SK-N-SH treated with all-trans-retinoic acid at 6 μM for 48 hours (cell line): ENCODE measurements around the gene SMIM41.

ENCODE experiments used
- ATAC-seq: fragments of 200-7000 bp; cut with Tn5 transposase; 3 replicates; pipeline ENCODE4 v1.9.1; 2020; ENCODE audit warnings: mild to moderate bottlenecking, moderate library complexity
- ARNTL ChIP-seq: fragments of 450-650 bp; formaldehyde crosslinking; IDR thresholded peaks from 2 replicates; pipeline ENCODE4 v1.5.0; 2020; ENCODE audit warnings: low read depth, mild to moderate bottlenecking, moderate library complexity, borderline replicate concordance
- BACH2 ChIP-seq: fragments of 250-450 bp; sonication (Bioruptor Pico); IDR thresholded peaks from 2 replicates; pipeline ENCODE4 v1.9.0; 2021; ENCODE audit warnings: mild to moderate bottlenecking, borderline replicate concordance
- CSDC2 ChIP-seq: fragments of 250-450 bp; sonication (Bioruptor Pico); IDR thresholded peaks from 2 replicates; pipeline ENCODE4 v1.5.0; 2020; ENCODE audit warnings: mild to moderate bottlenecking, moderate library complexity
- CSRNP3 ChIP-seq: fragments of 250-450 bp; sonication (Bioruptor Pico); IDR thresholded peaks from 2 replicates; pipeline ENCODE4 v1.5.1; 2021; ENCODE audit warnings: mild to moderate bottlenecking, moderate library complexity
- ESRRG ChIP-seq: fragments of 250-450 bp; sonication (Bioruptor Pico); IDR thresholded peaks from 2 replicates; pipeline ENCODE4 v1.6.1; 2021; ENCODE audit warnings: mild to moderate bottlenecking
- GLIS3 ChIP-seq: fragments of 250-450 bp; sonication (Bioruptor Pico); IDR thresholded peaks from 2 replicates; pipeline ENCODE4 v1.5.0; 2020; ENCODE audit warnings: mild to moderate bottlenecking, moderate library complexity
- OSR1 ChIP-seq: fragments of 250-450 bp; sonication (Bioruptor Pico); IDR thresholded peaks from 2 replicates; pipeline ENCODE4 v1.8.0; 2022; ENCODE audit warnings: moderate library complexity, mild to moderate bottlenecking, inconsistent platforms
- PATZ1 ChIP-seq: fragments of 250-450 bp; sonication (Bioruptor Pico); IDR thresholded peaks from 2 replicates; pipeline ENCODE4 v1.8.0; 2020; ENCODE audit warnings: mild to moderate bottlenecking, moderate library complexity, borderline replicate concordance
- PPARA ChIP-seq: fragments of 250-450 bp; sonication (Bioruptor Pico); IDR thresholded peaks from 2 replicates; pipeline ENCODE4 v1.5.0; 2020; ENCODE audit warnings: mild to moderate bottlenecking, borderline replicate concordance
- RARB ChIP-seq: fragments of 250-450 bp; sonication (Bioruptor Pico); IDR thresholded peaks from 2 replicates; pipeline ENCODE4 v1.8.0; 2021; ENCODE audit warnings: mild to moderate bottlenecking, moderate library complexity
- SNAI2 ChIP-seq: fragments of 250-450 bp; sonication (Bioruptor Pico); IDR thresholded peaks from 2 replicates; pipeline ENCODE4 v1.5.0; 2020; ENCODE audit warnings: mild to moderate bottlenecking, moderate library complexity
- TCF4 ChIP-seq: fragments of 250-450 bp; sonication (Bioruptor Pico); IDR thresholded peaks from 2 replicates; pipeline ENCODE4 v1.8.0; 2021; ENCODE audit warnings: mild to moderate bottlenecking, moderate library complexity, borderline replicate concordance
- TOX ChIP-seq: fragments of 250-450 bp; sonication (Bioruptor Pico); IDR thresholded peaks from 2 replicates; pipeline ENCODE4 v1.8.0; 2021; ENCODE audit warnings: mild to moderate bottlenecking, moderate library complexity, borderline replicate concordance
- TSHZ2 ChIP-seq: fragments of 250-450 bp; sonication (Bioruptor Pico); IDR thresholded peaks from 2 replicates; pipeline ENCODE4 v1.5.0; 2020; ENCODE audit warnings: mild to moderate bottlenecking, moderate library complexity
- ZC3H10 ChIP-seq: fragments of 250-450 bp; sonication (Bioruptor Pico); IDR thresholded peaks from 2 replicates; pipeline ENCODE4 v1.5.1; 2021; ENCODE audit warnings: mild to moderate bottlenecking, moderate library complexity
- ZFP3 ChIP-seq: fragments of 250-450 bp; sonication (Bioruptor Pico); IDR thresholded peaks from 2 replicates; pipeline ENCODE4 v1.5.0; 2020; ENCODE audit warnings: mild to moderate bottlenecking, moderate library complexity
- ZFP30 ChIP-seq: fragments of 450-650 bp; formaldehyde crosslinking; IDR thresholded peaks from 2 replicates; pipeline ENCODE4 v1.5.0; 2022; ENCODE audit warnings: mild to moderate bottlenecking, moderate library complexity
- ZNF565 ChIP-seq: fragments of 450-650 bp; formaldehyde crosslinking; conservative IDR thresholded peaks from 2 replicates; pipeline ENCODE4 v1.5.0; 2020; ENCODE audit warnings: low read depth, mild to moderate bottlenecking, moderate library complexity
- ZNF70 ChIP-seq: fragments of 450-650 bp; formaldehyde crosslinking; IDR thresholded peaks from 2 replicates; pipeline ENCODE4 v1.5.0; 2020; ENCODE audit warnings: mild to moderate bottlenecking, moderate library complexity
- ZNF8 ChIP-seq: fragments of 450-650 bp; formaldehyde crosslinking; IDR thresholded peaks from 2 replicates; pipeline ENCODE4 v1.5.0; 2020; ENCODE audit warnings: mild to moderate bottlenecking, moderate library complexity
- TF ChIP-seq, protein P1 (sequence below): fragments of 250-450 bp; sonication (Bioruptor Pico); IDR thresholded peaks from 2 replicates; pipeline ENCODE4 v1.8.0; 2021; ENCODE audit warnings: low read depth, mild to moderate bottlenecking, moderate library complexity, borderline replicate concordance
- TF ChIP-seq, protein P2 (sequence below): fragments of 250-450 bp; sonication (Bioruptor Pico); IDR thresholded peaks from 2 replicates; pipeline ENCODE4 v1.5.1; 2020; ENCODE audit warnings: low read depth, mild to moderate bottlenecking, moderate library complexity

Gene SMIM41

DNA sequence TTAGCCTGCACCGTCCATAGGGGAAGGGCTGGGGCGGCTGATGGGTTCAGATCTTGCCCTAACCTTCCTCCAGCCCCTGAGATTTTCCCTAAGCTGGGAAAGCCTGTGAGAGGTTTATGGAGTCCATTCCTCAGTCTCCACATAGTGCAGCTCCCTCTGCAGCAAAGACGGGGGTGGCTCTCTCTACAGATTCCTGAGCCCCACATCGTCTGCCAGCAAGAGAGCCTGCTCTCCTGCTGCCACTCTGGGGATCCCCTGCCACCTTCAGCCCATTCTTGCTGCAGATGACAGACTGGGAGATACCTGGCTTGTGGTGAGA, 3.1 kb downstream of the SMIM41 start (continued):
- TF ChIP-seq, protein P1, sequence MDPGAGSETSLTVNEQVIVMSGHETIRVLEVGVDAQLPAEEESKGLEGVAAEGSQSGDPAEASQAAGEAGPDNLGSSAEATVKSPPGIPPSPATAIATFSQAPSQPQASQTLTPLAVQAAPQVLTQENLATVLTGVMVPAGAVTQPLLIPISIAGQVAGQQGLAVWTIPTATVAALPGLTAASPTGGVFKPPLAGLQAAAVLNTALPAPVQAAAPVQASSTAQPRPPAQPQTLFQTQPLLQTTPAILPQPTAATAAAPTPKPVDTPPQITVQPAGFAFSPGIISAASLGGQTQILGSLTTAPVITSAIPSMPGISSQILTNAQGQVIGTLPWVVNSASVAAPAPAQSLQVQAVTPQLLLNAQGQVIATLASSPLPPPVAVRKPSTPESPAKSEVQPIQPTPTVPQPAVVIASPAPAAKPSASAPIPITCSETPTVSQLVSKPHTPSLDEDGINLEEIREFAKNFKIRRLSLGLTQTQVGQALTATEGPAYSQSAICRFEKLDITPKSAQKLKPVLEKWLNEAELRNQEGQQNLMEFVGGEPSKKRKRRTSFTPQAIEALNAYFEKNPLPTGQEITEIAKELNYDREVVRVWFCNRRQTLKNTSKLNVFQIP (CRISPR knock-in tag), result no peak
- TF ChIP-seq ESRRG (CRISPR knock-in tag) (no peak), ARNTL (CRISPR knock-in tag) (no peak), TCF4 (CRISPR knock-in tag) (no peak), TOX (CRISPR knock-in tag) (no peak), PATZ1 (CRISPR knock-in tag) (no peak), RARB (CRISPR knock-in tag) (no peak), ZFP30 (CRISPR knock-in tag) (no peak)
- TF ChIP-seq, protein P2, sequence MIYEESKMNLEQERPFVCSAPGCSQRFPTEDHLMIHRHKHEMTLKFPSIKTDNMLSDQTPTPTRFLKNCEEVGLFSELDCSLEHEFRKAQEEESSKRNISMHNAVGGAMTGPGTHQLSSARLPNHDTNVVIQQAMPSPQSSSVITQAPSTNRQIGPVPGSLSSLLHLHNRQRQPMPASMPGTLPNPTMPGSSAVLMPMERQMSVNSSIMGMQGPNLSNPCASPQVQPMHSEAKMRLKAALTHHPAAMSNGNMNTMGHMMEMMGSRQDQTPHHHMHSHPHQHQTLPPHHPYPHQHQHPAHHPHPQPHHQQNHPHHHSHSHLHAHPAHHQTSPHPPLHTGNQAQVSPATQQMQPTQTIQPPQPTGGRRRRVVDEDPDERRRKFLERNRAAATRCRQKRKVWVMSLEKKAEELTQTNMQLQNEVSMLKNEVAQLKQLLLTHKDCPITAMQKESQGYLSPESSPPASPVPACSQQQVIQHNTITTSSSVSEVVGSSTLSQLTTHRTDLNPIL (CRISPR knock-in tag), result no peak

DNA sequence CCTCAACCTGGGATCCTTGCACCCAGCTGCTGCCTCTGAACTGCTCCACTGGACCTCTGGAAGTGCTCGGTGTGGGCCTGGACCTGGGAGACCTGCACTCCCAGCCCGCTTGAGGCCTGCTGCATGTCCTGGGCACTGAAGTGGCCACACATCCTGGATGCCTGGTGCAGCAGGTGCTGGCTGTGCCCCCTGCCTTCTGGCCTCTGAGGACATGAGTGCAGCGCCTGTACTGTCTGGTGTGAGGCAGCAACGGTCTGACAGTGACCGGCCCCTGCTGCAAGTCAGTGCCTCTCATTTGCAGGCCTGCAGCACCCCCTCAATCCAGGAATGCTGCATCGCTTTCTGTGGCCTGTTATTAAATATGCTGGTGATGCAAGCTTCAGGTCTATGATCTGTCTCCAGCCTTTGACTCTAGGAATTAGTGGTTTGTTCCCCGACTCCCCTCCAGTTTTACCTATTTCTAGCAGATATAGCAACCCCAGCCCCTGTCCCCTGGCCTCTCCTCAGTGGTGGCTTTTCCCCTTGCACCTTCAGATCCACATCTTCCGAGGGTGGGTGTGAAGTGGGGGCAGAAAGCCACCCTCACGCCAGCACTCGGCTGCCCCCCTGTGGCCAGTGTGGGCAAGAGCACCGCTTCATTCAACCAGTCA, 3.6 kb downstream of the SMIM41 start:
- ATAC-seq, result peak; percentile 78
- TF ChIP-seq PPARA (CRISPR knock-in tag) (no peak), SNAI2 (CRISPR knock-in tag) (no peak), OSR1 (CRISPR knock-in tag) (no peak), CSDC2 (CRISPR knock-in tag) (no peak), ZFP3 (CRISPR knock-in tag) (no peak), GLIS3 (CRISPR knock-in tag) (no peak), ZNF565 (no peak), ARNTL (CRISPR knock-in tag) (no peak), TOX (CRISPR knock-in tag) (no peak), ZC3H10 (CRISPR knock-in tag) (no peak), BACH2 (no peak), RARB (CRISPR knock-in tag) (no peak), TCF4 (CRISPR knock-in tag) (no peak), ZNF8 (CRISPR knock-in tag) (no peak), CSRNP3 (no peak)
- TF ChIP-seq, protein P1 (CRISPR knock-in tag), result no peak
- TF ChIP-seq, protein P2 (CRISPR knock-in tag), result no peak
- TF ChIP-seq, all 23 proteins: peak for 0

- ATAC-seq, result no peak
- TF ChIP-seq, protein P2 (CRISPR knock-in tag), result no peak
- TF ChIP-seq TCF4 (CRISPR knock-in tag) (no peak), RARB (CRISPR knock-in tag) (no peak), TSHZ2 (CRISPR knock-in tag) (no peak), ZNF70 (no peak), SNAI2 (CRISPR knock-in tag) (no peak)
- TF ChIP-seq, protein P1 (CRISPR knock-in tag), result no peak
Observed at GRCh38 chr12:52083638-52083996, 4.1 kb downstream of the SMIM41 start.
